Omental fat pad (tissue), 4 donors: ENCODE data around the gene ABCC10. TPM values are rescaled to one million over a fixed set of nuclear protein-coding genes. Genes with fewer than 3 reads are reported as not detected.

ENCODE experiments used
- ATAC-seq: fragments of 150-250 bp; one replicate; pipeline ENCODE4 v1.9.1; 2016; ENCODE audit warnings: mild to moderate bottlenecking, moderate library complexity; ENCODE audit not compliant: low FRiP score
- DNase-seq: peaks from one replicate; pipeline ENCODE4 v3.0.0-alpha.2; 2019; ENCODE audit warnings: low spot score
- total RNA-seq, 4 donors: library from RNA; depleted of rRNA; stranded (reverse); fragments of >200 nt; gene quantifications; one replicate each; pipeline ENCODE4 v1.1.0, GENCODE V29; 2016
- TF ChIP-seq, protein P1 (sequence below), 3 donors: fragments of 450-650 bp; IDR thresholded peaks; one replicate each; pipeline ENCODE4 v1.5.1; 2016 to 2017; ENCODE audit warnings: antibody characterized with exemption in 3 of 3, mild to moderate bottlenecking in 3 of 3, moderate library complexity in 2 of 3

Gene ABCC10
- total RNA-seq, 4 donors from 2014 or later: 11.5 to 21.9 (median 14.2) TPM

DNA sequence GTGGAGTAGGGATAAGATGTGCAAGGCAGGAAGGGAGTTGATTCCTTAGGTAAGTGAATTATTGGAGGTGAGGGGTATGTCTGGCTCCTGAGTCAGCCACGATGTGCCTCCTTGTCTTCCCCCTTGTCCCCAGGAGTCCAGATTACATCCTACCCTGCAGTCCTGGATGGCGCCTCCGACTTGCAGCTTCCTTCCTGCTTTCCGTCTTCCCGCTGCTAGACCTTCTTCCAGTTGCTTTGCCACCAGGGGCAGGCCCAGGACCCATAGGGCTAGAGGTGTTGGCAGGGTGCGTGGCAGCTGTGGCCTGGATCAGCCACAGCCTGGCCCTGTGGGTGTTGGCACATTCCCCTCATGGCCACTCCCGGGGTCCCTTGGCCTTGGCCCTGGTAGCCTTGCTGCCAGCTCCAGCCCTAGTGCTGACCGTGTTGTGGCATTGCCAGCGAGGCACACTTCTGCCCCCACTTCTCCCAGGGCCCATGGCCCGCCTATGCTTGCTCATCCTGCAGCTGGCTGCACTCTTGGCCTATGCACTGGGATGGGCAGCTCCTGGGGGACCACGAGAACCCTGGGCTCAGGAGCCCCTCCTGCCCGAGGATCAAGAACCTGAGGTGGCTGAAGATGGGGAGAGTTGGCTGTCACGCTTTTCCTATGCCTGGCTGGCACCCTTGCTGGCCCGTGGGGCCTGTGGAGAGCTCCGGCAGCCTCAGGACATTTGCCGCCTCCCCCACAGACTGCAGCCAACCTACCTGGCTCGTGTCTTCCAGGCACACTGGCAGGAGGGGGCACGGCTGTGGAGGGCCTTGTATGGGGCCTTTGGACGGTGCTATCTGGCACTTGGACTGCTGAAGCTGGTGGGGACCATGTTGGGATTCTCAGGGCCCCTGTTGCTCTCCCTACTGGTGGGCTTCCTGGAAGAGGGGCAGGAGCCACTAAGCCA lies 4.9 kb downstream of the ABCC10 start:
- TF ChIP-seq, protein P1, sequence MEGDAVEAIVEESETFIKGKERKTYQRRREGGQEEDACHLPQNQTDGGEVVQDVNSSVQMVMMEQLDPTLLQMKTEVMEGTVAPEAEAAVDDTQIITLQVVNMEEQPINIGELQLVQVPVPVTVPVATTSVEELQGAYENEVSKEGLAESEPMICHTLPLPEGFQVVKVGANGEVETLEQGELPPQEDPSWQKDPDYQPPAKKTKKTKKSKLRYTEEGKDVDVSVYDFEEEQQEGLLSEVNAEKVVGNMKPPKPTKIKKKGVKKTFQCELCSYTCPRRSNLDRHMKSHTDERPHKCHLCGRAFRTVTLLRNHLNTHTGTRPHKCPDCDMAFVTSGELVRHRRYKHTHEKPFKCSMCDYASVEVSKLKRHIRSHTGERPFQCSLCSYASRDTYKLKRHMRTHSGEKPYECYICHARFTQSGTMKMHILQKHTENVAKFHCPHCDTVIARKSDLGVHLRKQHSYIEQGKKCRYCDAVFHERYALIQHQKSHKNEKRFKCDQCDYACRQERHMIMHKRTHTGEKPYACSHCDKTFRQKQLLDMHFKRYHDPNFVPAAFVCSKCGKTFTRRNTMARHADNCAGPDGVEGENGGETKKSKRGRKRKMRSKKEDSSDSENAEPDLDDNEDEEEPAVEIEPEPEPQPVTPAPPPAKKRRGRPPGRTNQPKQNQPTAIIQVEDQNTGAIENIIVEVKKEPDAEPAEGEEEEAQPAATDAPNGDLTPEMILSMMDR (IDR thresholded peaks at IDR 0.05): no peak
- ATAC-seq (no peak), DNase-seq (no peak)

DNA sequence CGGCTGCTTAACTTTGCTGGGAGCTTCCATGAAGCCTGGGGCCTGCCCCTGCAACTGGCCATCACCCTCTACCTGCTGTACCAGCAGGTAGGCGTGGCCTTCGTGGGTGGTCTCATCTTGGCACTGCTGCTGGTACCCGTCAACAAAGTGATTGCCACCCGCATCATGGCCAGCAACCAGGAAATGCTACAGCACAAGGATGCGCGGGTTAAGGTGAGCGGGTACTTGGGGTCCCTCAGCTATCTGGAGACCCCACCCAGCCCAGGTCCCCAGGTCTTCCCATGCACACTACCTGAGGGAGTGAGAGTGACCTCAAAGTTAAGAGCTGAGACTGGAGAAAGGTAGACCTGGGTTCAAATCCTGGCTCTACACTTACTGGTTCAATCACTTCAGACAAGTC lies 5.8 kb downstream of the ABCC10 start:
- no peak for ATAC-seq
- TF ChIP-seq, protein P1 (IDR thresholded peaks at IDR 0.05): no peak
- no peak for DNase-seq

DNA sequence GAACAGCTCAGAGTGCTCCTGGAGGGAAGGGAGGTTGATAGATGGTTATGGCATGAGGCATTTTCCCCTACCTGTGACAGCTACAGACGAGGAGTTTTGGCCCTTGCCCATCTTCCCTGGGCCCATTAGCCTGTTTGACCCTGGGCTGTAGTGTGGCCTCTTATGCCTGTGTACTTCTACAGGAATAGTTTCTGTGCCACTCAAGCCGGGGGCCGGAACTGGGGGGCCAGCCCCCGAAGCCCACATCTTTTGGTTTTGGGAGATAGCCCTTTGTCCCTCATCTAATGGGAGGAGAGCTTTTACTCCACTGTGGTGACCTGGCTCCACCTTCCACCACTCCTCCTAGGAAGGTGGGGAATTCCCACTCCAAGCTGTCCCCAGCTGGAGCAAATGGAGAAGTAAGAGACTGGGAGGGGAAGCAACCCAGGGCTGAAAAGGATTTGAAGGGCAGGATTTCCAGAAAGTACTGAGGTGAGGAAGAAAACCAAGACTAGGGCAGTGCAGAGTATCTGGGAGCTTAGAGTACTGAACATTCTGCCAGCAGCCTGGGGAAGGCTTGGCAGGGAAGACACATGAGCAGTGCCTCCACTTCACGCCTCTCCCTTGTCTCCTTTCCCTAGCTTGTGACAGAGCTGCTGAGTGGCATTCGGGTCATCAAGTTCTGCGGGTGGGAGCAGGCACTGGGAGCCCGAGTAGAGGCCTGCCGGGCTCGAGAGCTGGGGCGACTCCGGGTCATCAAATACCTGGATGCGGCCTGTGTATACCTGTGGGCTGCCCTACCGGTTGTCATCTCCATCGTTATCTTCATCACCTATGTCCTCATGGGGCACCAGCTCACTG lies 6.9 kb downstream of the ABCC10 start:
- ATAC-seq (no peak), DNase-seq (no peak)
- TF ChIP-seq, protein P1 (IDR thresholded peaks at IDR 0.05): no peak

DNA sequence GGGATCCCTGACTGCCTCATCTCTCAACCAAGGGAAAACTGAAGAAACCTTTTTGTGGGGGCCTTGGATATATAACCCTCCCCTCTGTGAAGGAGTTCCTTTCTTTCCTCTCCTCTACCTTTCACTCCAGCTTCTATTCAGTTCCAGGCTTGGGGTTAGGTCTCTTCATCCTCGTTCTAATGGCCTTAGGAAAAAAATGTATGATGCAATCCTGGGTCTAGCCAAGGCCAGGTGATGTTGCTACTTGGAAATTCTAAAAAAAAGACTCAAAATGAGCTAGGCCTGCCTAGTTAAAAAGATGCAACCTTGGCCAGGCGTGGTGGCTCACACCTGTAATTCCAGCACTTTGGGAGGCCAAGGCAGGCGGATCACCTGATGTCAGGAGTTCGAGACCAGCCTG lies 7.6 kb downstream of the ABCC10 start:
- TF ChIP-seq, protein P1 (IDR thresholded peaks at IDR 0.05): no peak
- ATAC-seq (no peak), DNase-seq (no peak)

DNA sequence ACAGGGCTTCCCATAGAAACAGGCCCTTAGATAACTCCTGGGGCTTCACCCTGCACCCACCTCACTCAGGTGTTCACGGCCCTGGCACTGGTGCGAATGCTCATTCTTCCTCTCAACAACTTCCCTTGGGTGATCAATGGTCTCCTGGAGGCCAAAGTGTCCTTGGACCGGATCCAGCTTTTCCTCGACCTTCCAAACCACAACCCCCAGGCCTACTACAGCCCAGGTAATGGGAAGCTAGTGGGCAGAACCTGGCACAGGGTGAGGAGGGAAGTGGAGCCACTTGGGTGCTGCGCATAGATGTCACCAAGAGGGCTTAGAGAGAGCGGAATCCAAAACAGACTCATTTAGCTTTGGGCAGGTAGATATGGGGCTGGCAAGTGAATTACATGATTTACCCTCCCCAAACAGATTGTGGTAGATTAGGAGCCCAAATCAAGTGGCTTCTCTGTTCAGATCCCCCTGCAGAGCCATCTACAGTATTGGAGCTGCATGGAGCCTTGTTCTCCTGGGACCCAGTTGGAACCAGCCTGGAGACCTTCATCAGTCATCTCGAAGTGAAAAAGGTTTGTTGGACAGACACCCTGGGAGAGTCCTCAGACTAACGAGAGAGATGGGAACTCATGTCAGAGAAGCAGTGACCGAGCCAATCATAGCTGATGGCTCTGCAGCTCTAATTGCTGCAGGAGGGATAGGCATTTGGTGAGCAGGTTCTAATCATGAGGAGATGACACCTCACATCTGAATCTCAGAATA lies 8.5 kb downstream of the ABCC10 start:
- TF ChIP-seq, protein P1 (IDR thresholded peaks at IDR 0.05): no peak
- ATAC-seq (peak; percentile 8), DNase-seq (no peak)

DNA sequence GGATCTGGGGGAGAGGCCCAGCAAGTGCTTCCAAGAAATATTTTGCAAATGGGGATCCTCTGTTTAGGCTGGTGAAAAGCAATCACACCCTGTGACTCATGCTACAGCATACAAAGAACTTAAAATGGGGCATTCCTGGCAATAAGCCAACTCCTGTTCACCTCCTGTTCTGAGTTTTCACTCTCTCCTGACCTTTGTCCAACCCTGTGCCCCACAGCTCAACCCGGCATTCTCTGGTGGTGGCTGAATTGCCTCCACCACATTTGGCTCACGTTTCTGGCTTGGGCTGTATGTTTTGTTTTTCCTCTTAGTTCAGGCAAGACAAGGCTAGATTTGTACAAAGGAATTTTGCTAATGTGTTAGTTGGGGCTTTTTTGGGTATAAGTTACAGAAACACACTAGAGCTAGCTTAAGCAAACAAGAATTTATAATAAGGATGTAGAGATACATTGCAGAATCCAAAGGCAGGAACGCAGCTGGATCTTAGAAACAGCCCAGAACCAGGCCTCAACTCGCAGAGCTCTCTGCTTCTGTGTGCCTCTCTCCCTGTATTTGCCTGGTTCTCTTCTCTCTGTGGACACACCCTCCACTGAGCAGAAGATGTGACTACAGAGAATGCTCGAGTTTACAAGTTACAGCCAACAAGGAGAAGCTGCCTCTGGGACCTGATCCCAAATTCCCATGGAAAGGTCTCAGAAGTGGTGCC lies 9.4 kb downstream of the ABCC10 start:
- TF ChIP-seq, protein P1 (IDR thresholded peaks at IDR 0.05): no peak
- ATAC-seq (peak; percentile 83), DNase-seq (no peak)
